GM18505 (cell line): ENCODE measurements around the gene MPZL2.

Experiments used
- ATAC-seq: cut with Tn5 transposase; IDR thresholded peaks from one replicate; pipeline ENCODE4 v1.9.1; 2021; ENCODE audit not compliant: unreplicated experiment
- POLR2A ChIP-seq: IDR thresholded peaks from 4 replicates; pipeline ENCODE4 v1.6.1; 2011; ENCODE audit warnings: borderline replicate concordance; ENCODE audit not compliant: insufficient read depth, insufficient read length; ENCODE audit errors: extremely low read depth

The MPZL2 gene

DNA sequence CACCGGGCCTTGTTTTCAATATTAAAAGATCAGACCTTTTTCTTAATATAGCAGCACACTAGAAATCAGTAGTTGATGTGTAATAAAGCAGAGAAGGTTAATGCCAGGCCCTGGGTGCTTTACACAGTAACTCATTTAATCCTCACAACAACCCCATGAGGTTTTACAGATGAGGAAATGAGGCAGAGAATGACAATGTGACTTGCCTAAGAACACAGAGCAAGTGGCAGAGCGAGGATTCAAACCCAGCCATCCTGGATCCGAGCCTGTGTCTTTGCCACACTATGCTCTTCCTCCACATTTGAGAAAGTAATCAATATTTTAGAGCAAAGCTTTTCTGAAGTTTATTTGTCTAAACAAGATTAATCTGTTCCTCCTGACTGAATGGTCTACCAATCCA is 46.5 kb downstream of the MPZL2 start:
- no peak for ATAC-seq
- TF ChIP-seq POLR2A, result no peak

DNA sequence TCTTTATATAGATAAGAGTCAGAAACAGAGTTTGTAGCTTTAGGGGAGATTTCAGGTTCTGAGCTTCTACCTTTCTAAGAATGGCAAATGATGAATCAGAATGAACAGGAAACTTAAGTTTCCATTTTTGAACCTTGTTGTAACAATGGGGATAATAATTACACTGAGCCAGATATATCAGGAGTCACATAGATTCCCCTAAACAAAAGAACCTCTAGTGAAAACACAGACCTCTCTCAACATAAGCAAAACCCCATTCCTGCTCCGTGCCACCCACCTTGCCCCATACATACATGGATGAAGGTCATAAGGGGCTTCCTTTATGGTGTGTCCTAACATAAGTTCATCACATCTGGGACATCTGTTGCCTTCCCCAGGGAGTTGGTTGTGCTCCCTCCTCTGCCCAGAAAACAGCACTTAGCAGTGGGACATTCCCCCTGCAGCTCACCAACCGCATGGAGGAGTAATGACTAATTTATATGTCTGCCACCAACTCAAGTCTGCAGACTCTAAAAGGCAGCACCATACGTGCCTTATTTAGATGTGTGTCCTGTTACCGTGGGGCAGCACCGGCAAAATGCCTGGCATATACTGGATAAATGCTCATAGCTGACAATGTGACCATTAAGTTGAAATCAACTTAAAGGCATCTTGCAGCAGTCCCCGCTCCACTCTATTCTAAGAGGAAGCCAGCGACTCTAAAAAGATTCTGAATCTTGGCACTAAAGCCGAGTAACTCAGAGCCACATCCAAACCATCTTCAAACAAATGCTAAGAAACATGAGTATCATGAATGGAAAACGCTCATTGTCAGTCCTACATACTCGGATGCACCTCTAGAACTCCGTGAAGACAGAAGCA is 47.2 kb downstream of the MPZL2 start:
- TF ChIP-seq POLR2A, result no peak
- ATAC-seq, result peak; percentile 42

- ATAC-seq, result no peak
- TF ChIP-seq POLR2A, result no peak
Observed at GRCh38 chr11:118215765-118216164, 48.3 kb downstream of the MPZL2 start.

DNA sequence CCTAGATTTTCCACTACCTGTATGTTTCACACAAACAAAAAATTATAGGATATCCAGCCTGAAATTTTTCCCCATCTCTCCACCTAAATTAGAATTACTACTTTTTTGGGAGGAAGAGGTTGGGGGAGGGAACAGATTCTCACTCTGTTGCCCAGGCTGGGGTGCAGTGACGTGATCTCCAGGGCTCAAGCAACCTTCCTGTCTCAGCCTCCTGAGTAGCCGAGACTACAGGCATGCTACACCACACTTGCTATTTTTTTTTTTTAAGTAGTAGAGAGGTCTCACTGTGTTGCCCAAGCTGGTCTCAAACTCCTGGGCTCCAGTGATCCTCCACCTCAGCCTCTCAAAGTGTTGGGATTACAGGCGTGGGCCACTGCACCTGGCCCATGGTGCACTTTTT is 48.8 kb downstream of the MPZL2 start:
- no peak for TF ChIP-seq POLR2A
- ATAC-seq, result no peak

DNA sequence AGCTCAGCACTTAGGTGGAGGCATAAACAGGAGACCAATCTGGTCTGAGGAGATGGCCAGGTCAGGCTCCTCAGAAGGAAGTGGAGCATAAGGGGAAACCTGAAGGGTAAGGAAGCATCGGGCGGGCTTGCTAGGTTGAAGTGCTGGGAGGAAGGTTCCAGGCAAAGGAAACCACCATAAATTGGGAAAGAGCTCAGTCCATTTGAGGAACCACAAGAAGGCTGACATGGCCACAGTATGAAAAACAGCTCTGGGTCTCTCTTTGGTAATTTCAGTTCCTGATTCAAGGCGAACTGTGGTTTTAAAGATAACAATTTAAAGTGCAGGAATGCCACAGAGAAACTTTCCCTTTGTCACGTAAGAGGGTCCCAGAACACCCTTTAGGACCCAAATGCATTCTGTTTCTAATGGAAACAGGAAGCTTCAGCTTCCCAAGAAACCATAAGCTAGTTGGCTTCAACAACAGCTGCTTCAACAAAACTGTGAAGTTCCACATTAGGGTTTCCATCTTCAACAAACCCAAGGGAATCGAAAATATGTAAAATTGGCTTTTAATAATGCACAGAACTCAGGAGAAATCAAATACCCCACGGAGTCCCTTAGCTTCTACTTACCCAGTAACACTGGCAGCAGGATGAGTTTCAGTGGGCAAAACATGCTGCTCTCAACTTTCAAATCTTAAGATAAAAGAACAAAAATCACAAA is 49.7 kb downstream of the MPZL2 start:
- TF ChIP-seq POLR2A, result no peak
- ATAC-seq, result no peak

GRCh38 chr11:118213781-118214180 is 50.3 kb downstream of the MPZL2 start:
- ATAC-seq, result no peak
- TF ChIP-seq POLR2A, result no peak

DNA sequence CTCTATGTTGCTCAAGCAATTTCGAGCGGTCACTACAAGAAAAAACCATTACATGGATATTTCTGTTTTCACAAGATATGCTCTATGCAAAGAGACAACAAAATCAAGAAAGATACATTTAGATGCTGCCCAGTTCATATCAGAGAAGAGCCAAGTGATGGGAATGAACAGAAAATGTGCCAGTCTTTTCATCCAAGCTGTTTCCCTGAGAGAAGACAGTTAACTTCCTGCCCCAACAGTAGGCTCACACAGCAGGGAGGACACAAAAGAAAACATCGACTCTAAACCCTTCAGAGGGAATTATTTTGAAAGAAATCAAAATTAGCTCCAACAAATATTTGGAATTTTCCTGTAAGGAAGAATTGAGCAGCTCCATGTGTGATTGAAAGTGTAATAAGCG is 50.9 kb downstream of the MPZL2 start:
- ATAC-seq, result no peak
- no peak for TF ChIP-seq POLR2A

DNA sequence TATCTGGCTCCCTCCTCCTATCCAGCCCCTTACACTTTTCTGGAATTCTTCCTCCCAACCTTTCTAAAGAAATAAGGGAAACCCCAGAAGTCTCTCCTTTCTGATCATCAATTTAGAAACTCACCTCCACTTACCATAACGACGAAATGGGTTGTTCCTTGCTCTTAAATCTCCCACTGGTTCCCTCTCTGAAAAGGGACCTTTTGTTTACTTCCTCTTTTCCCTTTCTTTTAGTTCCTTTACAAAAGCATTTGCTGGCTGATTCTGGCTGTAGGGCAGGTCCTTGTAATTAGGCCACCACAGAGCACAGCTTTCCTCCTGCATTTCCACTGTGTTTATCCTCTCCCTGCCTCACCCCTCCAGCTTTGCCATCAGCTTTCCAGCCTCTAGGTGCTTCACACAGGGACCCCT is 51.3 kb downstream of the MPZL2 start:
- ATAC-seq, result no peak
- TF ChIP-seq POLR2A, result no peak

DNA sequence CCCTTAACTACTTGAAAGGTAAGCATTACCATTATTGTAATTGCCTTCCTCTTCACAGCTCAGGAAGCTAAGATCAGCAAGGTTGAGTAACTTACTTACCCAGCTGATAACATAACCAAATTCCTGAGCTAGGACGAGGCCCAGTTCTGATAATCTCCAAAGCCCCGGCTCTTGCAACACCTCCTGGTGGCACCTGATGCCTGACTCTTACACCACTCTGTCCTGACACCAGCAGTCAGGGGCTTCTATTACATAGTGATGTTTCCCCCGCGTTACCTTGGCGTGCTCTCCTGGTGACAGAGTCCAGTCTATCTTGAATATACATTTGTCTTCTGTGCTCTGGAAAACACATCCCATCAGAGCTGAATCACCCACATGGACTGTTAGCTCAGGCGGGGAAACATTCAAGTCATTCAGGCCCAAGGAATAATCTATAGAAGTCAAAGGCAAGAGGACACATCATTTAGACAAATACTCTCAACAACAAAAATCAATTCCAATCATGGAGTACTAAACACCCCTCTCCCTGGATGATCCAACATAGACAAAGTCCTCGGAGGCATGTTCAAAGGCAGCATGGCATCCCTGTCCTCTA is 51.9 kb downstream of the MPZL2 start:
- ATAC-seq, result no peak
- no peak for TF ChIP-seq POLR2A

DNA sequence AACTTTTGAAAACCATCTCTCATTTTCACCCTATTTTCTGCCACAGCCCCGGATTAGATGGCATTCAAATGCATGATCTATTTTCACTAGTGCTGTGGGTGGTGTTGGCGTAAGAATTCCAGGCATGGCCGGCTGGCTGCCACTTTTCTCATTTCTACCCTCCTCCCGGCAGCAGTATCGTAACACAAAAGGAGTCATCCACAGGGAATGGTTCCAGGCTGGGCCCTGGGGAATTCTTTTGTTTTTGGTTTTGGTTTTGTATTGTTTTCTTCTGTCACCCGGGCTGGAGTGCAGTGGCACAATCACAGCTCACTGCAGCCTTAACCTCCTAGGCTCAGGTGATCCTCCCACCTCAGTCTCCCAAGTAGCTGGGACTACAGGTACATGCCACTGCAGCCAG is 53.1 kb downstream of the MPZL2 start:
- no peak for ATAC-seq
- TF ChIP-seq POLR2A, result no peak

DNA sequence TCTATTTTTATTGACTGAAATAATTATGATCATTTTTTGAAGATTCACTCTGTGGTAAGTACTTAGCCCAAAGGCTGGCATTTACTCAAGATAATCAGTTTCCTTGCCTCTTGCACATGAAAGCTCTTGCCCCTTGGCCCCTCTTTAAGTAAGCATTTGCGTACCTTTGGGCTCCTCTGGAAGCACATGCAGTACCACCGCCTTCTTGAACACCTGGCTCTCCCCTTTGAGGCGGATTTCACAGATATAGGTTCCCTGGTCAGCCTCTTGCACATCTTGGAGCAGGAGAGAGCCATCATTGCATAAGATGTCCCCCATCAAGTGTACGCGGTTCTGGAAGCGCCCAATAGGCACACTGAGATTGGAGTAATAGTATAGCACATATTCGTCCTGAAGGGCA is 53.8 kb downstream of the MPZL2 start:
- TF ChIP-seq POLR2A, result no peak

DNA sequence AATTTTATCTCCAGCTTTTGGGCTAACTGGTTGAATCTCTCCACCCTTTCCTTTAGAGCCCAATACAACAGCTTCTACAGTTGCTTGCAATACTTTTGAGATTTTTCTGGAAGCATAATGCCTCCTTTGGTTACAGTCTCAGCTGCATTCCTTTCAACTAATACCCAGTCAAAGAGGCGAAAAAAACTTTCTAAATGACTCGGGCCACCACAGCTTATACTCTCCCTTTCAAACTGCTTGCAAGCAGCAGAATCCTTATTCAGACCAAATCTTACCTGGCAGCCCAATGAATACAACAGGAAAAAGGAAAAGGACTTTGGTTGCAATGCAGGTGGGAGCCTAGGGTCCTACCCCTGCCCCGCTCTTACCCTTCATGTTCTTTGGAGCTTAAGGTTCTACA is 55.1 kb downstream of the MPZL2 start:
- no peak for ATAC-seq
- TF ChIP-seq POLR2A, result no peak

More for the DNA sequence above, 53.8 kb downstream of the MPZL2 start:
- ATAC-seq, result no peak

GRCh38 chr11:118207079-118207478 is 57.0 kb downstream of the MPZL2 start:
- no peak for ATAC-seq
- no peak for TF ChIP-seq POLR2A
